IgD-negative memory B cell (primary cell): ENCODE results near the gene ZNF689. TPM values are rescaled to one million over a fixed set of nuclear protein-coding genes. Genes with fewer than 3 reads are reported as not detected.

Experiments
- H3K27ac Mint-ChIP-seq, 3 donors: one replicate each; pipeline ENCODE4 v1.8.0; 2020 to 2022; ENCODE audit warnings: mild to moderate bottlenecking in 3 of 3, mixed read lengths in 3 of 3, moderate library complexity in 1 of 3
- H3K27me3 Mint-ChIP-seq: one replicate; pipeline ENCODE4 v1.8.0; 2021; ENCODE audit warnings: mixed read lengths
- H3K36me3 Mint-ChIP-seq: one replicate; pipeline ENCODE4 v1.8.0; 2020; ENCODE audit warnings: mild to moderate bottlenecking, mixed read lengths
- H3K4me1 Mint-ChIP-seq, 3 donors: one replicate each; pipeline ENCODE4 v1.8.0; 2020 to 2022; ENCODE audit warnings: mixed read lengths in 3 of 3, mild to moderate bottlenecking in 1 of 3
- H3K4me3 Mint-ChIP-seq, 4 donors: one replicate each; pipeline ENCODE4 v1.8.0; 2020 to 2022; ENCODE audit warnings: mild to moderate bottlenecking in 4 of 4, mixed read lengths in 4 of 4, moderate library complexity in 3 of 4
- H3K9me3 Mint-ChIP-seq, 3 donors: one replicate each; pipeline ENCODE4 v1.8.0; 2020 to 2021; ENCODE audit warnings: mixed read lengths in 3 of 3, mild to moderate bottlenecking in 1 of 3
- polyA plus RNA-seq: library from polyadenylated mRNA; unstranded; fragments of 300-500 nt; fragmentation: Illumina TruSeq; gene quantifications from one replicate; pipeline ENCODE4 v1.2.3, GENCODE V29; 2021

The ZNF689 gene
- polyA plus RNA-seq, 1 donor from 2014 or later = 12.8 TPM

DNA sequence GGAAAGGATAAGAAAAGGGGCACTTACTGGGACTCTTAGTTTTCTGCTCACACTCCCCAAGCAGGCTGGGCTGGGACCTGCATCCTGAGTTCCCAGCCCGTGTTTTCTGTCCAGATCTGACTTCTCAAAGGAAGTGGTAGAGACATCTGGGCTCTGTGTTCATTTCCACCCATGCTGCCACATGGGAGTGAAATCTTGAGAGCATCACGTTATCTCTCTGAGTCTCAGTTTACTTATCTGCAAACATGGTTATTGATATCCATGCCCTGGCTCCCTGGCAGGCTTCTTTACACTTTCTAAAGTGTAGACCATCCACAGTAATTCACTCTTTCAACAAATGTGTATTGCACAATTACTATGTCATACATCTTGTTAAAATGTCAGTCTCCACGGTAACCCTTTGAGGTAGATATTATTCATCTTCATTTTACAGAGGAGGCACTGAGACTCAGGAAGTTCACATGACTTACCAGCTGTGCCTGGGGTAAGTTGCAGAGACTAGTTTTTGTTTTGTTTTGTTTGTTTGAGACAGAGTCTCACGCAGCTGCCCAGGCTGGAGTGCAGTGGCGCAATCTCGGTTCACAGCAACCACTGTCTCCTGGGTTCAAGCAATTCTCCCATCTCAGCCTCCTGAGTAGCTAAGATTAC, 42.1 kb downstream of the ZNF689 start:
- H3K4me3 Mint-ChIP-seq = peak overlapping the region; percentile 77 to 95 (median 86)
- H3K27me3 Mint-ChIP-seq = no peaks in the 10 kb centered on the region
- no peaks in the 10 kb centered on the region for H3K9me3 Mint-ChIP-seq
- H3K27ac Mint-ChIP-seq = peak overlapping the region; percentile 92 to 96 (median 93)
- peaks cover 17 to 29% (median 21%) of the 10 kb centered on the region in 3 donors for H3K4me1 Mint-ChIP-seq
- peaks cover 4% of the 10 kb centered on the region for H3K36me3 Mint-ChIP-seq

DNA sequence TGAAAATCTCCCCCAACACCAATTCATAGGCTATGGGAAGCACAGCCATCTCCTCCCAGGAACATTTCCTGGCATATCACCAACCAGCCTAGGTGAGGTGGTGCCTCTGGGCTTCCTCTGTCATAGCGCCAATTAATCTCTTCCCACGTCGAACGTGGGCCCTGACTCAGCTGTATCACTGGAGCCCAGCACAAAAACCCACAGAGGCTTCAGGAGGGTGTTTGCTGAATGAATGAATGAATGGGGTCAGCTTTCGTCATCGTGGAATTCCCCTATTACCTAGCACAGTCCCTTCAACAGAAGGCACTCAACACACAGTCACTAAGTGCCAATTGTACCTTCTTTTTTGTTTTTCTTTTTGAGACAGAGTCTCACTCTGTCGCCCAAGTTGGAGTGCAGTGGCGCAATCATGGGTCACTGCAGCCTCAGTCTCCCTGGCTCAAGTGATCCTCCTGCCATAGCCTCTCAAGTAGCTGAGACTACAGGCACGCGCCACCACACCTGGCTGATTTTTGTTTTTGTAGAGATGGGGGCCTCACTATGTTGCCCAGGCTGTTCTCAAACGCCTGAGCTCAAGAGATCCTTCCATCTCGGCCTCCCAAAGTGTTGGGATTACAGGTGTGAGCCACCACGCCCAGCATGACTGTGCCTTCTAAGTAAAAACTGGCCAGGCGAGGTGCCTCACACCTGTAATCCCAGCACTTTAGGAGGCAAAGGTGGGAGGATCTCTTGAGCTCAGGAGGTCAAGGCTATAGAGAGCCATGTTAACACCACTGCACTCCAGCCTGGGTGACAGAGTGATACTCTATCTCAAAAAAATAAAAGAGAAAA, 42.8 kb downstream of the ZNF689 start:
- peak overlapping the region in 2 of 4 donors; percentile 28 to 92 for H3K4me3 Mint-ChIP-seq

DNA sequence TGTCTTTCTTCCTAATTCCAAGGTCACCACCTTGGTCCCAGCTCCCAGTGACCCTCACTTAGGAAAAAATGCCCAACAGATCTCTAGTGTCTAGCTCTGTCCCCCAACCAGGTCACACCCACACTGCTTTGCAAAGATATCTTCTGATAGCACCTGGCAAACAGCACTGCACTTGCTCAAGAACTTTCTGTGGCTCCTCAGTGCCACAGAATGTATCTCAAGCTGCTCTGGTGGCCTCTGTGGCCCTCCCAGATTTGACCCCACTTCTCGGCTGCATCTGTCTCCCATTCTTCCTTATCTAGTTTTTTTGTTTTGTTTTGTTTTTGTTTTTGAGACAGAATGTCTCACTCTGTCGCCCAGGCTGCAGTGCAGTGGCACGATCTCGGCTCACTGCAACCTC, 43.7 kb downstream of the ZNF689 start:
- Mint-ChIP-seq H3K27me3 (no peaks in the 10 kb centered on the region), H3K9me3 (no peaks in the 10 kb centered on the region), H3K27ac (peak overlapping the region in 2 of 3 donors; percentile 53 to 89), H3K4me3 (peak overlapping the region in 3 of 4 donors; percentile 28 to 80 (median 56)), H3K4me1 (peaks cover 9 to 26% (median 17%) of the 10 kb centered on the region in 3 donors), H3K36me3 (peaks cover 4% of the 10 kb centered on the region)

More for the DNA sequence above, 42.8 kb downstream of the ZNF689 start:
- Mint-ChIP-seq H3K27me3 (no peaks in the 10 kb centered on the region), H3K36me3 (peaks cover 4% of the 10 kb centered on the region), H3K4me1 (peaks cover 16 to 29% (median 21%) of the 10 kb centered on the region in 3 donors), H3K9me3 (no peaks in the 10 kb centered on the region), H3K27ac (peak overlapping the region; percentile 92 to 96 (median 93))

DNA sequence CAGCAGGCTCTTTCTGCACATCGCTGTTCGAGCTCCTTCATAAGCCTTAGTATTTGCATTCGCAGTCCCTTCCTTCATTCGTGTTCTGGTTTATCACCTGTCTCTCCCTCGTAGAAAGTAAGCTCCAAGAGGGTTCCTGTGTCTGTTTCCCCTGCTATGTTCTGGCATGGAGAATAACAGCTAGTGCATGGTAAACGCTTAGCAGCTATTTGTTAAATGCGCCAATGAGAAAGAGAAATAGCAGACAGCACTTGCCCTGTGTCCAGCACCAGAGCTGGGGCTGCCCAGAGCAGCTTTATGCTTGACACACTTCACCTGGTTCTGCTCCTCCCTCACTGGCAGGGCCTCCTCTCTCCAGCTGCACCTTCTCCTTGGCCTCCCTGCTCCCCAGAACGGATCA, 44.2 kb downstream of the ZNF689 start:
- H3K36me3 Mint-ChIP-seq = peaks cover 4% of the 10 kb centered on the region
- peaks cover 3% of the 10 kb centered on the region for H3K27me3 Mint-ChIP-seq
- peak overlapping the region in 1 of 3 donors; percentile 89 for H3K27ac Mint-ChIP-seq
- H3K4me1 Mint-ChIP-seq = peaks cover 14 to 29% (median 19%) of the 10 kb centered on the region in 3 donors
- peak overlapping the region in 2 of 4 donors; percentile 63 to 80 for H3K4me3 Mint-ChIP-seq
- no peaks in the 10 kb centered on the region for H3K9me3 Mint-ChIP-seq

DNA sequence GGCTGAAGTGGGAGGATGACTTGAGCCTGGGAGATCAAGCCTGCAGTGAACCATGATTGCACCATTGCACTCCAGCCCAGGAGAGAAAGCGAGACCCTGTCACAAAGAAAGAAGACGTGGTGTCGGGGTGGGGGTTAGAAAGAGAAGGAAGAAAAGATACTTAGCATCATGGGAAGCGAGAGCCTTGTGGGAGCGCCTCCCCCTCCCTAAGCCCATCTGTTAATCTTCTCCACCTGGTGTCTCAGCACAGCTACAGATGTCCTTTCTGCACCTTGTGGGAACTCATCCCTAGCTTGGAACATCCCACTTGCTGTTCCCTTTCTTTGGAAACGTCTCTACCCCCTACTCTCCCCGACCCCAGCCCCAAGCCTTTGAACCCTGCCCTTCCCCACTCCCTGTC, 44.7 kb downstream of the ZNF689 start:
- Mint-ChIP-seq H3K9me3 (no peaks in the 10 kb centered on the region), H3K36me3 (peaks cover 4% of the 10 kb centered on the region), H3K27me3 (peaks cover 5% of the 10 kb centered on the region), H3K4me3 (peak overlapping the region in 1 of 4 donors; percentile 80), H3K4me1 (peaks cover 16 to 32% (median 21%) of the 10 kb centered on the region in 3 donors), H3K27ac (peak overlapping the region in 1 of 3 donors; percentile 25)

DNA sequence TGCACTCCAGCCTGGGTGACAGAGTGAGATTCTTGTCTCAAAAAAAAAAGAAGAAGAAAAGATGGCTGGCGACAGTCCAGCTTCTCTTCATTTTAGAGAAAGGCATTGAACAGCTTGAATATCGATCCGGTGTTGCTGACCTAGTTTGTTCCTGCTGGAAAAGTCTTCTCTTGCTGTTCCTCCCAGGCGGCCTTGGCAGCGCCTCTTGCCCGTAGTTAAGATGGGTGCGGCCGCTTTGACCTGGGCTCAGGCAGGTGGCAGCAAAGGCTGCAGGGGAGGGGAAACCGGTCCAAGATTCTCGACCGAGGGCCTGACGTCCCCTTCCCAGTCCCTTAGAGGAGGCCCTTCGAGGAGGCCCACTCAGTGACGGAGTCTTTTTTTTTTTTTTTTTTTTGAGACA, 48.2 kb downstream of the ZNF689 start:
- peak overlapping the region; percentile 89 to 95 (median 94) for H3K4me3 Mint-ChIP-seq
- H3K4me1 Mint-ChIP-seq = peaks cover 9 to 21% (median 14%) of the 10 kb centered on the region in 3 donors
- peak overlapping the region; percentile 92 to 97 (median 94) for H3K27ac Mint-ChIP-seq
- peaks cover 6% of the 10 kb centered on the region for H3K27me3 Mint-ChIP-seq
- no peaks in the 10 kb centered on the region for H3K9me3 Mint-ChIP-seq
- peaks cover 2% of the 10 kb centered on the region for H3K36me3 Mint-ChIP-seq

DNA sequence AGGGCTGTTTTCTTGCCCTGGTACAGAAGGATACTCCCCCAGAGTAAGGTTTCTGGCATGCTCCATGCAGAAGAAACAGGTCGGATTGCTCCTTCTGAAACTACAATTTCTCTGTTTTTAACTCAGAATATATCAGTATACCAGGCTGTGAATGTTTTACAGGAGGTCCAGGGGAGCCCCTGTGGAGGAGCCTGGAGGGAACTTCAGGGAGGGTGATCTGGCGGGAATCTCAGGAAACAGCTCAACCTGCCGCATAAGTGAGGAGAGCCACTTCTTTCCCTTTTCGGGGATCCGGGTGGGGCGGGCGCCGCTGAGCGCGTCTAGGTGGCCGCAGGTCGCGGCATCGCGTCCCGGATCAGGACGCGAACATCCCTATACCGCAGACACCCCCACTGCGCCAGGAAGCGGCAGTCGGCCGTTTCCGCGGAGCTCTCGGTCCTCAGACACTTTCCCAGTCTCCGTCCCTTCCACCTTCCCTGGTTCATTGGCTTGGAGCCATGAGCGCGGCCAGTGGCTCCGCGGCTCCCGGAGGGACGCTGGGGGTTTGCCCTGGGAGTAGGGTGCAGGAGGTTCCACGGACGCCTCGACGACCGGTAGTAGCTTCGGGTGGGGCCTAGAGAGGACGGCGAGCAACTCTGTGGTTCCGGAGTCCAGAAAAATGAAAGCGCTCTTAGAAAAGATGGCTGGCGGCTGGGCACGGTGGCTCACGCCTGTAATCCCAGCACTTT, 48.9 kb downstream of the ZNF689 start:
- Mint-ChIP-seq H3K27ac (peak overlapping the region; percentile 92 to 97 (median 94)), H3K27me3 (peaks cover 6% of the 10 kb centered on the region), H3K4me1 (peaks cover 9 to 15% (median 14%) of the 10 kb centered on the region in 3 donors)

DNA sequence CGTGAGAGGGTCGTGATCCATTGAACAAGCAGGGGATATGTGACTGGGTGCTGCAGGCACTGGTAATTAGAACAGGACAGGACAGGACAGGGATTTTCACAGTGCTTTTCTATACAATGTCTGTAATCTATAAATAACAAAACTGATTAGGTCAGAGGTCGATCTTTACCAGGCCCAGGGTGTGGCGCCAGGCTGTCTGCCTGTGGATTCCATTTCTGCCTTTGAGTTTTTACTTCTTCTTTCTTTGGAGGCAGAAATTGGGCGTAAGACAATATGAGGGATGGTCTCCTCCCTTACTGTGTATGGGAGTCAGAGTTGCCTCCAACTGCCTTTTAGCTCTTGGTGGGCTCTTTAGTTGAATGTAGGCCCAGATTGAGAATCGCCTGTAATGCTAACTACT, 50.5 kb downstream of the ZNF689 start:
- H3K36me3 Mint-ChIP-seq = peaks cover 2% of the 10 kb centered on the region
- peak overlapping the region in 1 of 3 donors; percentile 89 for H3K27ac Mint-ChIP-seq
- peak overlapping the region in 3 of 4 donors; percentile 65 to 94 (median 66) for H3K4me3 Mint-ChIP-seq
- peaks cover 10 to 14% (median 13%) of the 10 kb centered on the region in 3 donors for H3K4me1 Mint-ChIP-seq
- H3K9me3 Mint-ChIP-seq = no peaks in the 10 kb centered on the region
- H3K27me3 Mint-ChIP-seq = peaks cover 6% of the 10 kb centered on the region

More for the DNA sequence above, 48.9 kb downstream of the ZNF689 start:
- H3K9me3 Mint-ChIP-seq = no peaks in the 10 kb centered on the region
- peak overlapping the region; percentile 89 to 95 (median 94) for H3K4me3 Mint-ChIP-seq
- peaks cover 2% of the 10 kb centered on the region for H3K36me3 Mint-ChIP-seq

DNA sequence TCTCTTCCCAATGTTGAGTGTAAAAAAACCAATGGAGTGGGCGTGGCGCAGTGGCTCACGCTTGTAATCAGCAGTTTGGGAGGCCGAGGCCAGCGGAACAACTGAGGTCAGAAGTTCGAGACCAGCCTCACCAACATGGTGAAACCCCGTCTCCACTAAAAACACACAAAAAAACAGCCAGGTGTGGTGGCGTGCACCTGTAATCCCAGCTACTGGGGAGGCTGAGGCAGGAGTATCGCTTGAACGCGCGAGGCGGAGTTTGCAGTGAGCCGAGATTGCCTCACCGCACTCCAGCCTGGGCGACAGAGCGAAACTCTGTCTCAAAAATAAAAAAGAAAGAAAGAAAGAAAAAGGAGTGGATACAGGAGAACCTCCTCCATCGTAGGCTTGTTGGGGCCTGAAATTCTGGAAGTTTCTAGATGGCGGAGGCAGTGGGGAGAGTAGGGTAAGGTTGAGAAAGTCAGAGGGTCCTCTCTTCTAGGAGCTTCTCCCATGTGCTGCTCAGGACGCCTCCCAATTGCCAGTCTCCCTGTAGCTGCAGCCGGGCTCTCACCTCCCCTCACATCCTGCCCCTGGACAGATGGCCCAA, 51.3 kb downstream of the ZNF689 start:
- peaks cover 6% of the 10 kb centered on the region for H3K27me3 Mint-ChIP-seq
- H3K9me3 Mint-ChIP-seq = no peaks in the 10 kb centered on the region
- H3K4me1 Mint-ChIP-seq = peaks cover 10 to 14% (median 13%) of the 10 kb centered on the region in 3 donors
- peak overlapping the region; percentile 84 to 95 (median 94) for H3K4me3 Mint-ChIP-seq
- peaks cover 2% of the 10 kb centered on the region for H3K36me3 Mint-ChIP-seq
- H3K27ac Mint-ChIP-seq = peak overlapping the region; percentile 89 to 94 (median 93)

DNA sequence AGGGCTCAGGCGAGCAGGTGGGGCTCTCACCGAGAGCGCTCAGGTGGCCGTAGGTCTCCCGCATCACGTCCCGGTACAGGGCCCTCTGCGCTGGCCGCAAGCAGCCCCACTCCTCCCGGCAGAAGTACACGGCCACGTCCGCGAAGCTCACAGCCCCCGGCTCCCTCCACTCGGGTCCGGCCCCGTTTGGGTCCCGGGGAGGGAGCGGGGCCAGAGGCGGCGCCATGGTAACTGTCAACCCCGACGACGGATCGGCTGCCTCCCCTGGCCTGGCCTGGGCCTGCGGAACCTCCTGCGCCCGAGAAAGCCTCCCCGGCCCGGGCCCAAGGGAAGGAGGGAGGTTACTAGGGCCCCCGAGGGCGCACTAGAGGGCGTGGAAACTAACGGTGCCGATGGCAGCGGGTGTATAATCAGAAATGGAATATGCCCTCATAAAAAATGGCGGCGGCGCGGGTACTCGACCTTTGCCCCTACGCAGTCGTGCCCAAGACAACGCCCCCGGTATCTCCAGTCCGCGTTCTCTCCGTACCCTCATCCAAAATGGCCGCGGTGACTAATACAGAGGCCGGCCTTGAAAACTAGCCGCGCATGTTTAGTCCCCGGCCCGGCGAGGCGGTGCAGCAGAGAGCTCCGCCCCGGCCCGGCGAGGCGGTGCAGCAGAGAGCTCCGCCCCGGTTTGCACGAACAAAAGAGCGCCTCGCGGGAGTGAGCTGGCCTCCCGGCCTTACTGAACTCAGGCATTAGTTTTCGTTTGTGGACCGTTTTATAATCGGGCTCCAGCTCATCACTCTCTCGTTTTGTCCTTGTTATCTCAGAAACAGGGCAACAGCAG, 52.0 kb downstream of the ZNF689 start, which contains the start of gene ZNF764:
ZNF764 (minus strand) TSS at position 418 of the 832 bp plus-strand sequence; CDS start at position 226, 192 bp downstream.
- H3K27ac Mint-ChIP-seq = peak within 1 kb of the TSS; percentile 89 to 94 (median 93)
- peaks cover 2% of the 10 kb centered on the region for H3K36me3 Mint-ChIP-seq
- H3K9me3 Mint-ChIP-seq = no peaks in the 10 kb centered on the region
- H3K4me1 Mint-ChIP-seq = peaks cover 12 to 18% (median 14%) of the 10 kb centered on the region in 3 donors
- H3K27me3 Mint-ChIP-seq = peaks cover 6% of the 10 kb centered on the region
- peak within 1 kb of the TSS; percentile 84 to 95 (median 94) for H3K4me3 Mint-ChIP-seq

DNA sequence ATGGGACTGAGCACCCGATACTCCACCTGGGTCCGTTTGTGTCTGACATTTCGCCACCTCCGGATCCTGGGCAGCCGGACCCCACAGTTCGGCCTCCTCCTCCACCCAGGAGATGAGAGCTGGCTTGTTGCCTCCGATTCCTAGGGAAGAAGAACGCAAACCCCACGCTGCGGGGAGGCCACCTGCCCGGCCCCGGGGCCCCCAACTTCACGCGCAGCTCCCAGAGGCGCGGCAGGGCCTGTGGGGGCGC, 52.6 kb downstream of the ZNF689 start:
- peaks cover 2% of the 10 kb centered on the region for H3K36me3 Mint-ChIP-seq
- peaks cover 6% of the 10 kb centered on the region for H3K27me3 Mint-ChIP-seq
- H3K9me3 Mint-ChIP-seq = no peaks in the 10 kb centered on the region
- peaks cover 12 to 18% (median 14%) of the 10 kb centered on the region in 3 donors for H3K4me1 Mint-ChIP-seq
- H3K27ac Mint-ChIP-seq = peak overlapping the region; percentile 89 to 94 (median 93)
- H3K4me3 Mint-ChIP-seq = peak overlapping the region; percentile 84 to 95 (median 94)

DNA sequence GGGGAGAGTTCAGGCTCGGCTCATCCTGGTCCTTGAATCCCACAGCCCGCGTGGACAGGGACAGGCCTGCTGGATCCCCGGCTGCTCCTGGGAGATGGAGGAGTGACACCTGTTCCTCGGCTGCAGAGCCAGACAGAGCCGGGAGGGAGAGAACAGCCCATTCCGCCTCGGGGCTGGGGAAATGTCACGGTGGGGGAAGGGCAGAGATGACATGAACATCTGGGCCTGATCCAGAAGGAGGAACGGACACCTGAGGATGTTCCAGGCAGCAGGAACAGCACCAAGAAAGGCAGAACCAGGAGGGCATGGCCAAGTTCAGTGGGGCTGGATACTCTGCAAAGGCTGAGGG, 54.1 kb downstream of the ZNF689 start:
- H3K4me1 Mint-ChIP-seq = peaks cover 8 to 16% (median 9%) of the 10 kb centered on the region in 3 donors
- peaks cover 2% of the 10 kb centered on the region for H3K36me3 Mint-ChIP-seq

DNA sequence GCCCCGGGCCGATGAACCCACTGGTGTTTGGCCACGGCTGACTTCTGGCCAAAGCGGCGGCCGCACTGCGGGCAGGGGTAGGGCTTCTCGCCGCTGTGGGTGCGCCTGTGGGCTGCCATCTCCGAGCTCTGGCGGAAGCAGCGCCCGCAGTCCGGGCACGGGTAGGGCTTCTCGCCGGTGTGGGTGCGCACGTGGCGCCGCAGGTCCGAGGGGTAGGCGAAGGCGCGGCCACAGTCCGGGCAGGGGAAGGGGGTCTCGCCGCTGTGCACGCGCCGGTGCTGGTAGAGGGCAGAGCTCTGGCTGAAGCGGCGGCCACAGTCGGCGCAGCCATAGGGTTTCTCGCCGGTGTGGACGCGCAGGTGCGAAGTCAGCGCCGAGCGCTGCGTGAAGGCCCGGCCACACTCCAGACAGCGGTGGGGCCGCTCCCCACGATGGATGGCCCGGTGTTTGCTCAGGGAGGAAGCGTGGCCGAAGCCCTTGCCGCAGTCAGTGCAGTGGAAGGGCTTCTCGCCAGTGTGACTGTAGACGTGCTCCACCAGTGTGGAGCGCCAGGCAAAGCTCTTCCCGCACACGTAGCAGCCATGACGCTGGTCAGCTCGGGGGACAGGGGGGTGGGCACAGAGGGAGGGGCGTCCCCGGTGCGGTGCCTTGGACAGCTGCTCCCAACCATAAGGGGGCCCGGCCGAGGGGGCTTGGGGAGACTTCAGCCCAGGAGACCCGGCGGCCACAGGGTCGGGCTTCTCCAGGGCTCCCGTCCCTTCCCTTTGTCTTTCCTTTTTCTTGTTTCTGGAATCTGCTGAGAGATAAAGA, 54.7 kb downstream of the ZNF689 start:
- H3K27ac Mint-ChIP-seq = no peak overlapping the region
- H3K27me3 Mint-ChIP-seq = peaks cover 1% of the 10 kb centered on the region
- no peaks in the 10 kb centered on the region for H3K9me3 Mint-ChIP-seq
- H3K36me3 Mint-ChIP-seq = peaks cover 2% of the 10 kb centered on the region
- peaks cover 5 to 14% (median 5%) of the 10 kb centered on the region in 3 donors for H3K4me1 Mint-ChIP-seq
- peak overlapping the region in 2 of 4 donors; percentile 84 to 94 for H3K4me3 Mint-ChIP-seq

More for the DNA sequence above, 54.1 kb downstream of the ZNF689 start:
- H3K27ac Mint-ChIP-seq = peak overlapping the region in 1 of 3 donors; percentile 23
- peak overlapping the region in 3 of 4 donors; percentile 84 to 95 (median 94) for H3K4me3 Mint-ChIP-seq
- H3K9me3 Mint-ChIP-seq = no peaks in the 10 kb centered on the region
- peaks cover 5% of the 10 kb centered on the region for H3K27me3 Mint-ChIP-seq
